Ovary (tissue), 9 donors: Measurements from ENCODE around the gene MPPED1. TPM values are rescaled to one million over a fixed set of nuclear protein-coding genes. Genes with fewer than 3 reads are reported as not detected.

ENCODE experiments used
- DNase-seq, 5 donors: peaks; one replicate each; pipeline ENCODE4 v3.0.0-alpha.2; 2019 to 2020
- H3K27ac ChIP-seq, 2 donors: fragments of 200-600 bp; one replicate each; pipeline versions ENCODE4 v1.5.1 to v1.8.0; 2019 to 2022
- H3K27me3 ChIP-seq: fragments of 200-600 bp; one replicate; pipeline ENCODE4 v1.8.0; 2022
- H3K36me3 ChIP-seq: fragments of 200-600 bp; sonication (generic); one replicate; pipeline ENCODE4 v1.5.1; 2019
- H3K4me1 ChIP-seq: one replicate; pipeline ENCODE4 v1.8.1; 2013; ENCODE audit warnings: mild to moderate bottlenecking, moderate library complexity; ENCODE audit not compliant: insufficient read depth
- H3K4me3 ChIP-seq: fragments of 200-600 bp; sonication (generic); one replicate; pipeline ENCODE4 v1.5.1; 2017
- H3K9me3 ChIP-seq, 2 donors: fragments of 200-600 bp in 1 of 2; sonication (generic) in 1 of 2; one replicate each; pipeline versions ENCODE4 v1.5.1 to v1.8.1; 2013 to 2019; ENCODE audit warnings: mild to moderate bottlenecking in 1 of 2, moderate library complexity in 1 of 2
- EP300 ChIP-seq: sonication (generic); formaldehyde crosslinking; IDR thresholded peaks from one replicate; pipeline ENCODE4 v1.6.1; 2017; ENCODE audit warnings: antibody characterized with exemption
- POLR2A ChIP-seq: fragments of 450-650 bp; IDR thresholded peaks from one replicate; pipeline ENCODE4 v1.6.1; 2017; ENCODE audit warnings: antibody characterized with exemption, mild to moderate bottlenecking, moderate library complexity
- WGBS, 3 donors: extraction: QIAGEN DNeasy Blood & Tissue Kit in 1 of 3; methylation state at CpG; one replicate each; pipeline versions ENCODE4 v1.1.5 to v1.1.7; 2013 to 2017; 5-methylcytosine and 5-hydroxymethylcytosine counted together
- intact Hi-C, 4 donors: fragments of 100-400 bp; cut with DNase I; formaldehyde crosslinking; loops; one replicate each; pipeline versions ENCODE4 v1.11.0 to v1.15.1; 2022 to 2023
- polyA plus RNA-seq, 2 donors: library from polyadenylated mRNA; stranded (reverse); fragments of 200-250 nt in 1 of 2; fragments of 350-450 nt in 1 of 2; fragmentation: Illumina TruSeq in 1 of 2; extraction: RNeasy Lipid Tissue Mini Kit (QIAGEN cat#74804) in 1 of 2; gene quantifications; one replicate each; pipeline ENCODE4 v1.2.3, GENCODE V29; 2013 to 2014
- total RNA-seq, 7 donors: library from RNA; depleted of rRNA in 2 of 7; stranded (reverse); fragments of >200 nt in 2 of 7; fragmentation: NEBNext Ultra II Directional in 3 of 7; extraction: Animal tissue kit (Norgen Biotek cat#: 25700) in 3 of 7; gene quantifications; one replicate each; pipeline versions ENCODE4 v1.1.0 to v1.2.4, GENCODE V29; 2016 to 2023
- TF ChIP-seq, protein P1 (sequence below), 3 donors: fragments of 450-650 bp in 2 of 3; fragments of 200-600 bp in 1 of 3; IDR thresholded peaks; one replicate each; pipeline versions ENCODE4 v1.5.1 to v1.8.0; 2016 to 2022; ENCODE audit warnings: antibody characterized with exemption in 3 of 3, mild to moderate bottlenecking in 1 of 3
- donor health status: DM: no; HTN: no; CAD: no; lungs with moderate emphysema.
- donor health status: DM: no; HTN: no; CAD: no.
- donor health status: Bipolar disorder and iron deficiency.
- donor health status: DM: yes; HTN: yes; CAD: no.
- donor health status: DM: no; HTN: no; CAD: no.
- donor health status: DM: yes; HTN: yes; CAD: no.

The MPPED1 gene
- total and polyA plus RNA-seq, 9 donors: 0.45 to 4.1 (median 2.1) TPM

DNA sequence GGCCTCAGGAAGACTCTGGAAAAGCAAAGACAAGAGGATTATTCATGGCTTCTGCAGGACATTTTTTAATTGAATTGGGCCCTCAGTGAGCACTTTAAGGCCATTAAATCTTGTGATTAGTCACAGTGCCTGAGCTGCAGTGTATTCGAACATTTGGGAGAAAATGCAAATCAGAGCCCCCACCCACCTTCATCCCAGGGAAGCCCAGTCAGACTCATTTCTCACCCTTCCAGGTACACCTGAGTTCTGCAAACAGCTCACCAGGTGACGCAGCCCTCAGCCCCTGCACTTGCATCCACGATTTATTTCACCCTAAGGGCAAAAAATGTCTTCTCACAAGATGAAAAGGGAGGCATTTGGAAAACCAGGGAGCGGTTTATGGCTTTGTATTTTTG, 128.7 kb downstream of the MPPED1 start:
- intact Hi-C loops: no loop called here
- Histone ChIP-seq H3K4me3 (no peak overlapping the region), H3K4me1 (peaks cover 1% of the 10 kb centered on the region), H3K9me3 (peaks cover 0 to 5% of the 10 kb centered on the region in 2 donors), H3K36me3 (no peaks in the 10 kb centered on the region), H3K27me3 (no peaks in the 10 kb centered on the region), H3K27ac (no peak overlapping the region)
- 77 to 88% (median 78%) methylated on average over 4 of the region's 4 CpGs for WGBS, 3 donors
- TF ChIP-seq POLR2A: no peak
- no peak for DNase-seq

DNA sequence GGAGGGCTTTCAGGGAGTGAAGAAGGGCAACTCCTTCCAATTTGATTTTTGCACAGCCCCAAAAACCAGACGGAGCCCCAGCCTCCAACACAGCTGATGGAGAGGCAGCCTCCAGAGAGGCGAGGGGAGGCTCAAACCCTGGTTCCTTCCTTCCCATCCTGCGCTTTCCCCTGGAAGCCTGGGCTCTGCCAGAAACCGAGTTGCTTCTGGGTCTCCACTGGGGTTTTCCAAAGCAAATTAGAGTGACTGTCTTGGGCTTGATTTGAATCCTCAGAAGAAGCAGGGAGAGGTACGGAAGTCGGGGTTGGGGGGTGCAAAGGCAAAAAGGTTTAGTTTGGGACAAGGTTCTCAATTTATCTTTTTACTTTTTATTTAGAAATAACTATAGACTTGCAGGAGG, 129.2 kb downstream of the MPPED1 start:
- DNase-seq: no peak
- Histone ChIP-seq H3K27me3 (no peaks in the 10 kb centered on the region), H3K4me3 (no peak overlapping the region), H3K36me3 (no peaks in the 10 kb centered on the region), H3K4me1 (no peaks in the 10 kb centered on the region), H3K9me3 (peaks cover 0 to 5% of the 10 kb centered on the region in 2 donors), H3K27ac (no peak overlapping the region)
- TF ChIP-seq POLR2A (no peak), EP300 (no peak)
- TF ChIP-seq, protein P1, sequence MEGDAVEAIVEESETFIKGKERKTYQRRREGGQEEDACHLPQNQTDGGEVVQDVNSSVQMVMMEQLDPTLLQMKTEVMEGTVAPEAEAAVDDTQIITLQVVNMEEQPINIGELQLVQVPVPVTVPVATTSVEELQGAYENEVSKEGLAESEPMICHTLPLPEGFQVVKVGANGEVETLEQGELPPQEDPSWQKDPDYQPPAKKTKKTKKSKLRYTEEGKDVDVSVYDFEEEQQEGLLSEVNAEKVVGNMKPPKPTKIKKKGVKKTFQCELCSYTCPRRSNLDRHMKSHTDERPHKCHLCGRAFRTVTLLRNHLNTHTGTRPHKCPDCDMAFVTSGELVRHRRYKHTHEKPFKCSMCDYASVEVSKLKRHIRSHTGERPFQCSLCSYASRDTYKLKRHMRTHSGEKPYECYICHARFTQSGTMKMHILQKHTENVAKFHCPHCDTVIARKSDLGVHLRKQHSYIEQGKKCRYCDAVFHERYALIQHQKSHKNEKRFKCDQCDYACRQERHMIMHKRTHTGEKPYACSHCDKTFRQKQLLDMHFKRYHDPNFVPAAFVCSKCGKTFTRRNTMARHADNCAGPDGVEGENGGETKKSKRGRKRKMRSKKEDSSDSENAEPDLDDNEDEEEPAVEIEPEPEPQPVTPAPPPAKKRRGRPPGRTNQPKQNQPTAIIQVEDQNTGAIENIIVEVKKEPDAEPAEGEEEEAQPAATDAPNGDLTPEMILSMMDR (IDR thresholded peaks at IDR 0.05): no peak
- WGBS, 3 donors: 90 to 93% (median 93%) methylated on average over 6 of the region's 6 CpGs
- intact Hi-C loops: no loop called here

DNA sequence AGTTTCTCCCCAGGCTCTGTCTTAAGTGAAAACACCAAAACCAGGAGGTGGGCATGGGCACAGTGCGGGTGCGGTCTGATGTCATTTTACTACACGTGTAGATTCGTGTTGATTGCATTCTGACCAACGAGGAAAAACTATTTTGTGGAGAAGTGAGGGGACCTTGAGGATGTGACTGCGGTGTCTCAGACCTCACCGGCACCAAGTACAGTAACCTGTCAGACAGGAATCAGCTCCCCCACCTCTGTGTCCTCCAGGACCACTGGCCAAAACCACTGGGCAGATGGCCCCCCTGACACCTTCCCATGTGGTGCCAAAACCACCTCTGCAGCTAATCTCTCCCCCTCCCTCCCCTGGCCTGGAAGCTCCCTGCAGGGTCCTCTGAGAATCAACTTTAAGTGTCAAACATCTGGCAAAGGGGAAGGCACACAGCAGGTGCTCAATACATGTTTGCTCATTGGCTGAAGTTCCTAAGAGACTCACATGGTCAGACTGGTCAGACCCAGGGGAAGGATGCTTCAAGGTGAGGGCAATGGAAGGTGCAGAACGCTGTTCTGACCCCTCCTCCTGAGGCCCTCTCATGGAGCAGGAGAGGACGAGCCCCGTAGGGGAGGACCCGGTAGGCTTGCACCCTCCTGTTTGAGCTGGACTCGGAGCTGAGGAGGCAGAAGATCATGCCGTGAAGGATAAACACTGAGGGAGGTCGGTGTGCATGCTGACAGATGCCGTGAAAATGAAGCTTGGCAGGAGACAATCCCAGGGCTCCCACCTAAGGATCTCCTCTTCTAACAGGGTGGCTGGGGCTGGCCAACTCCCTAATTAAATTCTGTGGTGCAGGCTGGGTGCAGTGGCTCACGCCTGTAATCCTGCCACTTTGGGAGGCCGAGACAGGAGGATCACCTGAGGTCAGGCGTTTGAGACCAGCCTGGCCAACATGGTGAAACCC, 129.9 kb downstream of the MPPED1 start:
- peaks cover 0 to 5% of the 10 kb centered on the region in 2 donors for H3K9me3 ChIP-seq
- 85 to 89% (median 87%) methylated on average over 18 of the region's 18 CpGs for WGBS, 3 donors
- TF ChIP-seq EP300 (no peak), POLR2A (no peak)
- TF ChIP-seq, protein P1 (IDR thresholded peaks at IDR 0.05): no peak
- H3K36me3 ChIP-seq: no peaks in the 10 kb centered on the region
- intact Hi-C loops: no loop called here
- DNase-seq: no peak
- no peak overlapping the region for H3K4me3 ChIP-seq
- no peaks in the 10 kb centered on the region for H3K4me1 ChIP-seq
- no peaks in the 10 kb centered on the region for H3K27me3 ChIP-seq
- no peak overlapping the region for H3K27ac ChIP-seq

DNA sequence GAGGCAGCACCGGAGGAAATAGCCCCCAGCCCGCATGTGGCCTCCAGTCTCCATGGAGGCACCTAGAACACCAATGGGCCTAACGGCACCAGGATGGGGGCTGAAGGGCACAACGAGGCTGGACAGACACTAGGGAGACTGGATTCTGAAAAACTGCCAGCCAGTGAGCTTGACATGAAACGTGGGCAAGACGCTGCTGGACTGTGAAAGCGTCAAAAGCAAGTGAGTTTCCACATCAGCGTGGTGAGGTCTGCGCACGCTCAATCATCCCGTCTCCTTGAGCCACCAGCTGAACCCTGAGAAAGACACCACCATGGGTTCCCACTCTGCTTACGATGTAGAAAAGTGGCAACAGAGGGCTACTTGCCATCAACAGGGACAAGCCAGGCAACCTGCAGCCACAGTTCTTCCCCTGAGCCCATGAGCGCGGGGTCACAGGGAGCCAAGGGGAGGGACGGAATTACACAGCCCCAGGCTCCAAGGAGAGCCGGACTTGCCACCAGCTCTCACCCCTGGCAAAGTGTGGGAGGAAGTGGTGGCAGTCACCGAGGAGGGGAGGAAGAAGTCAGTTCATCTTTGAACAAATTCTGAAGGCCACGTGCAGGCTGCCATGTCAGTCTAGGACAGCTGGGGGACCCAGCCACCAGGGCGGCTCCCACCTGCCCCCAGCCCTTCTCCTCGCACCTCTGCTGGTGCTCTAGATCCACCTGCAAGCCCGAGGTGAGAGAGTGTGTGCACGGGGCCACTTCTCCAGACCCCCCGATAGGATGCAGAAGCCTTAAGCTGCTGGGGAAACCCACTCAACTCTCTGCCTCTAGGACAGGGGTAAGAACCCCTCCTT, 131.1 kb downstream of the MPPED1 start:
- TF ChIP-seq EP300: no peak
- H3K27ac ChIP-seq: no peak overlapping the region
- intact Hi-C loops: no loop called here
- no peaks in the 10 kb centered on the region for H3K27me3 ChIP-seq
- no peak overlapping the region for H3K4me3 ChIP-seq
- H3K4me1 ChIP-seq: no peaks in the 10 kb centered on the region
- H3K36me3 ChIP-seq: no peaks in the 10 kb centered on the region
- 92% methylated on average over 23 of the region's 23 CpGs for WGBS, 3 donors
- DNase-seq: no peak
- H3K9me3 ChIP-seq: no peaks in the 10 kb centered on the region

DNA sequence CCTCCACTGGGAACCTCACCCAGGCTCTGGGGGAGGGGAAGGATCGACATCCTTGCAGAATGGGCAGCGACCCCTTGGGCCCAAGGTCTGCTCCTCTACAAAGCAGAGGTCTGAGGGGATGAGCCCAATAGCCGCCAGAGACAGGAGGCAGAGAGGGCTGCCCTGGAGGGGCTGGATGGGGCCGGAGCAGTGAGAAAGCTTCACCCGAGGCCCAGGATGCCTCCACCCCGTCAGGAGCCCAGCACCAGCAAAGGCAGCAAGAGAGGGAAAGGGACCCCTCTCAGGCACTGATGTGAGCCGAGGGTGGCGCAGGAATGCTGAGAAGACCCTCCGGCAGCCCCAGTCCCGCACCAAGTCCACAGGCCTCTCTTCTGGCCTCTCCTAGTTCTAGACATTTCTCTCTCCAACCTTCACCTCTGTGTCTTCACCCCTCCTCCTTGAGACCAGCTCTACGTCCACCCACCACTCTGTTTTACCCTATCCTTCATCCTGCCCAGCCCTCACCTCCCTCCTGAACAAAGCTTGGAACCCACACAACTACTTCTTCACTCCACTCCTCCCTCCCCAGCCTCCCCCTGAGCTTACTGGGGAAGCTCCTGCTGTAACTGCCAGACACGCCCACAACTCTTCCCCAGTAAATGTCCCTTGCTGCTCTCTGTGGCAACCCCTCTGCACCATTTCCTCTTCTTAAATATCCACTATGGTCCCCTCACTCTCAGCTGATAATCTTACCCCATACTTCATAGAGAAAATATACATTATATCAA, 131.9 kb downstream of the MPPED1 start:
- TF ChIP-seq, protein P1 (IDR thresholded peaks at IDR 0.05): no peak
- no peak for TF ChIP-seq POLR2A
- TF ChIP-seq EP300: no peak
- no peaks in the 10 kb centered on the region for H3K9me3 ChIP-seq
- no peaks in the 10 kb centered on the region for H3K27me3 ChIP-seq
- H3K36me3 ChIP-seq: no peaks in the 10 kb centered on the region
- no peak overlapping the region for H3K4me3 ChIP-seq
- WGBS, 3 donors: 88 to 91% (median 89%) methylated on average over 12 of the region's 12 CpGs
- no peaks in the 10 kb centered on the region for H3K4me1 ChIP-seq
- no peak for DNase-seq
- no peak overlapping the region for H3K27ac ChIP-seq
- intact Hi-C loops: no loop called here
